Left lung (tissue), 10 donors: ENCODE results near the gene MAP1LC3C. TPM values are rescaled to one million over a fixed set of nuclear protein-coding genes. Genes with fewer than 3 reads are reported as not detected.

Experiments
- ATAC-seq: fragments of 200-7000 bp; cut with Tn5 transposase; one replicate; pipeline ENCODE4 v1.9.1; 2020; ENCODE audit warnings: moderate library complexity
- DNase-seq, 4 donors: peaks; one replicate each; pipeline ENCODE4 v3.0.0-alpha.2; 2013 to 2020
- H3K27ac ChIP-seq, 2 donors: fragments of 200-600 bp; sonication (generic) in 1 of 2; one replicate each; pipeline versions ENCODE4 v1.5.0 to v1.8.0; 2020 to 2021
- H3K27me3 ChIP-seq, 2 donors: fragments of 200-600 bp; sonication (generic) in 1 of 2; one replicate each; pipeline versions ENCODE4 v1.5.0 to v1.8.0; 2020 to 2021
- H3K36me3 ChIP-seq, 2 donors: fragments of 200-600 bp; sonication (generic) in 1 of 2; one replicate each; pipeline versions ENCODE4 v1.5.0 to v1.8.0; 2020 to 2021
- H3K4me1 ChIP-seq, 2 donors: fragments of 200-600 bp; one replicate each; pipeline ENCODE4 v1.8.0; 2021
- H3K4me3 ChIP-seq, 2 donors: fragments of 200-600 bp; sonication (generic) in 1 of 2; one replicate each; pipeline versions ENCODE4 v1.5.0 to v1.8.0; 2020 to 2021; ENCODE audit warnings: mild to moderate bottlenecking in 1 of 2
- H3K9me3 ChIP-seq, 2 donors: fragments of 200-600 bp; sonication (generic) in 1 of 2; one replicate each; pipeline versions ENCODE4 v1.5.0 to v1.8.0; 2020 to 2021
- intact Hi-C, 2 donors: fragments of 100-400 bp; cut with DNase I; formaldehyde crosslinking; loops; one replicate each; pipeline versions ENCODE4 v1.11.2 to v1.14.2; 2022
- polyA plus RNA-seq, 6 donors: library from polyadenylated mRNA; unstranded; fragments of 120-200 nt; gene quantifications; one replicate each; pipeline ENCODE4 v1.2.1, GENCODE V29; 2013; ENCODE audit not compliant: insufficient read length in 6 of 6
- total RNA-seq, 2 donors: library from RNA; stranded (reverse); fragmentation: NEBNext Ultra II Directional; extraction: Animal tissue kit (Norgen Biotek cat#: 25700); gene quantifications; one replicate each; pipeline ENCODE4 v1.2.1, GENCODE V29; 2021
- TF ChIP-seq, protein P1 (sequence below), 2 donors: fragments of 200-600 bp; sonication (generic) in 1 of 2; IDR thresholded peaks; one replicate each; pipeline versions ENCODE4 v1.5.0 to v1.8.0; 2021; ENCODE audit warnings: antibody characterized with exemption in 2 of 2
- donor health status: DM: no; HTN: yes; CAD: no.
- donor health status: DM: no; HTN: no; CAD: no.

The MAP1LC3C gene
- total and polyA plus RNA-seq, 8 donors = 0.77 to 1.6 (median 1.1) TPM

DNA sequence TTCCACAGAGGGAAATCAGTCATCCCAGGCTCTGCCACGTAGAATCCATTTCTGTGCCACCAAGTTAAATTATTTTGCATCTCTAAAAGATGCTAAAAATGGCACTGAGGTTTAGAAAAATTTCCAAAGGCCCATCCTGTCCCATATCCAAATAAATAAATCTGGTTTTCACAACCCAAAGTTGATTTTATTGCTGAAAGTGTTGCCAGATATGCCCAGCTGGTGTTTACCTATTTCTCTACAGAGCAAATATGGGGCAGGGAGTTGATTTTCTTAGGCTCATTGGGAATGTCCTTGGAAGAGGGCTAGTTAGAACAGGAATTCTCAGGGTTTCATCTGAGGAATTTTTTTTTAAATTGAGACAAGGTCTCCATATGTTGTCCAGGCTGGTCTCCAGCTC lies 19.0 kb downstream of the MAP1LC3C start:
- no peaks in the 10 kb centered on the region for H3K9me3 ChIP-seq
- DNase-seq = no peak
- no peaks in the 10 kb centered on the region for H3K4me1 ChIP-seq
- intact Hi-C loops = no loop called here
- TF ChIP-seq, protein P1, sequence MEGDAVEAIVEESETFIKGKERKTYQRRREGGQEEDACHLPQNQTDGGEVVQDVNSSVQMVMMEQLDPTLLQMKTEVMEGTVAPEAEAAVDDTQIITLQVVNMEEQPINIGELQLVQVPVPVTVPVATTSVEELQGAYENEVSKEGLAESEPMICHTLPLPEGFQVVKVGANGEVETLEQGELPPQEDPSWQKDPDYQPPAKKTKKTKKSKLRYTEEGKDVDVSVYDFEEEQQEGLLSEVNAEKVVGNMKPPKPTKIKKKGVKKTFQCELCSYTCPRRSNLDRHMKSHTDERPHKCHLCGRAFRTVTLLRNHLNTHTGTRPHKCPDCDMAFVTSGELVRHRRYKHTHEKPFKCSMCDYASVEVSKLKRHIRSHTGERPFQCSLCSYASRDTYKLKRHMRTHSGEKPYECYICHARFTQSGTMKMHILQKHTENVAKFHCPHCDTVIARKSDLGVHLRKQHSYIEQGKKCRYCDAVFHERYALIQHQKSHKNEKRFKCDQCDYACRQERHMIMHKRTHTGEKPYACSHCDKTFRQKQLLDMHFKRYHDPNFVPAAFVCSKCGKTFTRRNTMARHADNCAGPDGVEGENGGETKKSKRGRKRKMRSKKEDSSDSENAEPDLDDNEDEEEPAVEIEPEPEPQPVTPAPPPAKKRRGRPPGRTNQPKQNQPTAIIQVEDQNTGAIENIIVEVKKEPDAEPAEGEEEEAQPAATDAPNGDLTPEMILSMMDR (IDR thresholded peaks at IDR 0.05) = no peak
- no peak overlapping the region for H3K4me3 ChIP-seq
- no peak overlapping the region for H3K27ac ChIP-seq
- H3K27me3 ChIP-seq = no peaks in the 10 kb centered on the region
- no peaks in the 10 kb centered on the region for H3K36me3 ChIP-seq
- no peak for ATAC-seq

DNA sequence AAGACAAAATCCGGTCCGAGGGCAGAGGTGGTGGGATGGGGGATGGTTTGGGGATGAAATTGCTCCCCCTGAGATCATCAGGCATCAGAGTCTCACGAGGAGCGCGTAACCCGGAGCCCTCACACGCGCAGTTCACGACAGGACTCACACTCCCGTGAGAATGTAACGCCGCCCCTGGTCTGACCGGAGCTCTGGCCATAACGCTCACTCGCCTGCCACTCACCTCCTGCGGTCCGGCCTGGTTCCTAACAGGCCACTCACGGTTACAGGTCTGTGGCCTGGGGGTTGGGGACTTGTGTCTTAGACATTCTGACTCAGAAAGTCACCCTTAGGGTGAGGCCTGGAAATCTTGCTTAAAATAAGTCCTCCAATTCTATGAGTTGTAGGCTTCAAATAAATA lies 19.8 kb downstream of the MAP1LC3C start:
- Histone ChIP-seq H3K27me3 (no peaks in the 10 kb centered on the region), H3K4me1 (no peaks in the 10 kb centered on the region), H3K36me3 (no peaks in the 10 kb centered on the region), H3K9me3 (no peaks in the 10 kb centered on the region), H3K4me3 (no peak overlapping the region), H3K27ac (no peak overlapping the region)
- intact Hi-C loops = no loop called here
- TF ChIP-seq, protein P1 (IDR thresholded peaks at IDR 0.05) = no peak
- DNase-seq (no peak), ATAC-seq (no peak)

DNA sequence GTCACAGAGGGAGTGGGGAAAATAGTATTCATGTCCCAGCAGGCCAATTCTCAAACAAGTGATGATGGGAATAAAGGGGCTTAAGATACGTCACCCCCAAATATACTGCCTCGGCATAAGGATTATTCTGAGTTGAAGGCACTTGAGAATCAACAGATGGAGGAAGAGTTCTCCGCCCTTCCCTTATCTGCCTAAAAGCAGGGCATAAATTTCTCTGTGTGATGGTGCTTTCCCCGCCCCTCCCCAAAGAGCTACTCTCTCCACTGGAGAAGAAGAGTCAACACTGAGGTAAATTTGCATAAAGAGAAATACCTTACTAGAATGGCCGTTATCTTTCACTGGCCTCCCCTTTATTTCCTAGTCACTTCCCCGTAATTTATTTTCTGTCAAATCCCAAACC lies 22.7 kb downstream of the MAP1LC3C start:
- ATAC-seq = no peak
- TF ChIP-seq, protein P1 (IDR thresholded peaks at IDR 0.05) = no peak
- no peaks in the 10 kb centered on the region for H3K4me1 ChIP-seq
- intact Hi-C loops = no loop called here
- no peak overlapping the region for H3K27ac ChIP-seq
- no peak overlapping the region for H3K4me3 ChIP-seq
- no peaks in the 10 kb centered on the region for H3K36me3 ChIP-seq
- no peak for DNase-seq
- no peaks in the 10 kb centered on the region for H3K27me3 ChIP-seq
- H3K9me3 ChIP-seq = no peaks in the 10 kb centered on the region

DNA sequence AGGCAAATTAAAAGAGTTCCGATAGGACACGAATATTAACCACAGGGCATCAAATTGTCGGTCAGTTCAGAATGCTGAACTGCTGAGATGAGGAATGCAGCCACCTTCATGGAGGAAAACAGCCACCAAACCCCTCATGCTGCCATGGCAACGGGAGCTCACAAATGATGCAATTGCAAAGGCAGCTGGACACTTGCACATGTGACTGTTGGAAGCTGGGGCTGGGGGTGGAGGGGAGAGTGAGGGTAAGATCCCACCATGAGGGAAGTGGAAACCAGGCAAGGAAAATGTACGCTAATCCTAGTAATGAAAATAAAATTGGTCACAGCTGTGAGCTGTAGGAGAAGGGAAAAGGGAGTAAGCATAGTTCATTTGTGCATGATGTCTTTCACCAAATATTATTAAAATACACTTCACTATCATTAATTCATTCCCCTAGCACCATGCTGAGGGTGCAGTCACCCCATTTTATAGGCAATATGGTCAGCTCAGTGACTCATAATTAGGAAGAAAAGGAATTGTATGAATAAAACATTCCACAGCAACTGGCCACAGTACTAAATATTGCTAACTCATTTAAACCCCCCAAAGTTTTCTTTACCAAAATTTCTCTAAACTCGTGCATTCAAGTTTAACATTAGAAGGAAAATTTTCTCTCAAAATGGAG lies 26.1 kb downstream of the MAP1LC3C start:
- intact Hi-C loops = no loop called here
- TF ChIP-seq, protein P1 (IDR thresholded peaks at IDR 0.05) = no peak
- ATAC-seq (no peak), DNase-seq (no peak)
- Histone ChIP-seq H3K27me3 (no peaks in the 10 kb centered on the region), H3K4me3 (no peak overlapping the region), H3K4me1 (no peaks in the 10 kb centered on the region), H3K36me3 (no peaks in the 10 kb centered on the region), H3K27ac (no peak overlapping the region), H3K9me3 (no peaks in the 10 kb centered on the region)

DNA sequence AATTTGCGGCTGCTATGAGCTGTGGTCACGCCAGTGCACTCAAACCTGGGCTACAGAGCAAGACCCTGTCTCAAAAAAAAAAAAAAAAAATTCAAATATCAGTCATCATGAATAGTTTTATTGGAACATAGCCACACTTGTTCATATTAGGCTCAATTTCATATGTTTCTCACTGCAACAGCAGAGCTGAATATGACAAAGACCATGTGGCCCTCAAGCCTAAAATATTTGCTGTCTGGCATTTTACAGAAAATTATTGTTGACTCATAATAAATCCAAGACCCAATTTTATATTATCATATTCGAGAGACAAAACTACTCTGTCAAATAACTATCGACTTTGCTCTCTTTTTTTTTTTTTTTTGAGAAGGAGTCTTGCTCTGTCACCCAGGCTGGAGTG lies 30.3 kb downstream of the MAP1LC3C start:
- H3K27me3 ChIP-seq = no peaks in the 10 kb centered on the region
- H3K4me1 ChIP-seq = no peaks in the 10 kb centered on the region
- no peak overlapping the region for H3K4me3 ChIP-seq
- no peak for ATAC-seq
- intact Hi-C loops = no loop called here
- H3K36me3 ChIP-seq = no peaks in the 10 kb centered on the region
- TF ChIP-seq, protein P1 (IDR thresholded peaks at IDR 0.05) = no peak
- DNase-seq = peak in 1 of 4 donors; percentile 36
- no peak overlapping the region for H3K27ac ChIP-seq
- no peaks in the 10 kb centered on the region for H3K9me3 ChIP-seq
